Limb (tissue), 2 donors: Measurements from ENCODE around the gene COL20A1.
A peak's percentile ranks its signal among the peaks of the same experiment; 100 is the strongest.

Experiments used
- DNase-seq, 2 donors: peaks; one replicate each; pipeline ENCODE4 v3.0.0-alpha.2; 2016; ENCODE audit errors: extremely low spot score in 2 of 2

COL20A1 gene

DNA sequence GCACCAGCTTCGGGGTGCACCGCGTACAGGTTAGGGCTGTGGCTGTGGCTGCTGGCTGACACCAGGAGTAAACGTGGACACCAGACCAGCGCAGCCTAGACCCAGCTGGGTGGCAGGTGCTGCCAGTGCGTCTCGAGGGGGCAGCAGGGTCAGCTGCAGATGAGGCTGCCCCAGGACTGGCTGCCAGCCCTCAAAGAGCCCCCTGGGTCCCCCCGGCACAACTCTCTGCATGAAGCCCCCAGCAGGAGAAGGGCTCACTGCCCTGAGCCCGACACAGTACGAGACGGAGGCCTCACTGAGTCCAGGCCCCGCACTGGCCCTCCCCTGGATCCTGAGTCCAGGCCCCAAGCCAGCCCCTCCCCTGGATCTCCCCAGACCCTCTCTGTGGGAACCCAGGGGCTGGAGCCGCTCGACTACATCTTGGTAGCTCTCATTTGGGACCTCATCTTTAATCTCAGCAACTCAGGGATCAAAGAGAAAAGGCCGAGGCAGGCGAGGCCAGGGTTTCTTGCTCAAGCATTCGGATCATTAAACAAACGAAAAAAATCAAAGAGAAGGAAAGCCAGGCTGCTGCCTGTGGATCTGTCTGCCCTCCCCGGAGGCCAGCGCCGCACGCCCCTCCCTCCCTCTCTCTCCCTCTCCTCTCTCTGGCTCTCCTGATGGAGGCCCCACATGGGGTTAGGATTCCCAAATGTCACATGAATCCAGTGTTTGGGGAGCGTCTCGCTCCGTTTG is 31.8 kb upstream of the COL20A1 start:
- DNase-seq: peak in 1 of 2 donors; percentile 34

DNA sequence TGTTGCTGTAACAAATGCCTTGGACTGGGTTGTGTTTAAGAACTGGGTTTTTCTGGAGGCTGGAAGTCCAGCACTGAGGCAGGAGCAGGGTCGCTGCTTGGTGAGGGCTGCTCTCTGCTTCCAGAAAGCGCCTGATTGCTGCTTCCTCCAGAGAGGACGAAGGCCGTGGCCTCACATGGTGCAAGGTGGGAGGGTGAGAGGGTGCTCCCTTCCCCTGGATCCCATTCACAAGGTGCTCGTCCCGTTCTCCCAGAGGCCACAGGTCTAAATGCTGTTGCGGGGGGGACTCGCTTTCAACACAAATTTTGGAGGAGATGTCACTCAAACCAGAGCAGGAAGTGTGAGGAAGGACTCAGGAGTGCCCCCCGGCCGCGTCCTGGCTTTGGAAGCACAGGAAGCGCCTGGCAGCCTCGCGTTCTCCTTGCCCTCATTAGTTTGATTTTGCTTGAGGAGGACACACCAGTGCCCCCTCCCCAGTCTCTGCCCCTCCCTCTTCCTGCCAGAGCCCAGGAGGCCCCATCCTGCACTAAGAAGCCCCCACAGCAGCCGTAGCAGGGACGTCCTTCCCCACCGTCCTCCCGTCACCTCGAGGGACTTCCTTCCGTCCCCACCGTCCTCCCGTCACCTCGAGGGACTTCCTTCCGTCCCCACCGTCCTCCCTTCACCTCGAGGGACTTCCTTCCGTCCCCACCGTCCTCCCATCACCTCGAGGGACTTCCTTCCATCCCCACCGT is 31.0 kb upstream of the COL20A1 start:
- DNase-seq: no peak

DNA sequence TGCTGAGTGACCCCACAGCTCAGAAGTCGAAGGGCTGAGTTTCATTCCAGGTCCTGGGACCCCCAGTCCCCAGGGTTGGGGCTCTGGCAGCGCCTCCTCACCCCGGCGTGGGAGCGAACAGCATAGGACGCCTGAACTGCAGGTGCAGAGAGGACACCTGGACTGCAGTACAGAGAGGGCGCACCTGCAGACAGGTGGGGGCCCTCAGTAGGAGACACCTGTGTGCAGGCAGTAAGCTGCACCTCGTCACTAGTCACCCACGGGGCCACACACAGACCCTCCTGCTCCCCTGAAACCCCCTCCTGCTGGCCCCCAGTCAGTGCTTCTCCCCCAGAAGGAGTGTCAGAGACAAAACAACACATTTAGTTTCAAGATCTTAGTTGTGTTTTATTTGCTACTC is 30.1 kb upstream of the COL20A1 start:
- DNase-seq: no peak

DNA sequence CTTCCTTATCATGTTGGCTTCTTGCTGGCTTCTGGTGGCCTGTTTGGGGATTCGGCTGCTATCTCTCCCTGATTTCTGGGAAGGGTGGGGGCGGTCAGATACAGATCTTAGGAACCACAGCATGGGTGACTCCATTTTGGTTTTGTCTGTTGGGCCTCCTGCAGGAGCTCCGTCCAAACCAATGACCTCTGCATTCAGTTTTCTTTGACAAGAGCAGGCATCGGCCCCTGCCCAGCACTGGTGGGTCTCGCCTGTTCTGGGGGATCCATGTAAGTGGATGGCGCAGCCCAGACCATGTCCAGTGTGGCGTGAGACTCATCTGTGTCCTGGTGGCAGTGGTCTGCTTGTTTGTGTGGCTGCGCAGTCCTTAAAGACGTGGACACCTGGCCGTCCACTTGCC is 29.0 kb upstream of the COL20A1 start:
- no peak for DNase-seq

DNA sequence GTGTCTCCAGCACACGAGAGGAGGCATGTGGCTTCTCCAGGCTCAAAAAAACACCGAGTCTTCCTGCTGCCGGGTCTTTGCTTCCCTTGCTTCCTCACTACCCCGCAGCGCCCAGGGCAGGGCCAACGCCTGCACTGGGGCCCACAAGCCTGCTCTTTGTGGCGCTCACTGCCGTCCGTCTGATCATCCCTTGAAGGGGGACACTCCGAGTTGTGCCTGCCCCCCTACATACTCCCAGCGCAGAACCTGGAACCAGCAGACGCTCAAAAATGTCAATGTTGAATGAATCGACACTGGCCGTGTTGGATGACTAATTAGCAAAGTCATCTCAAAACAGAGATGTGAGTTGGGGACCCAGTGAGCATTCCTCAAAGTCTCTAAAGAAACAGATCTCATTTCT is 28.5 kb upstream of the COL20A1 start:
- DNase-seq: no peak

DNA sequence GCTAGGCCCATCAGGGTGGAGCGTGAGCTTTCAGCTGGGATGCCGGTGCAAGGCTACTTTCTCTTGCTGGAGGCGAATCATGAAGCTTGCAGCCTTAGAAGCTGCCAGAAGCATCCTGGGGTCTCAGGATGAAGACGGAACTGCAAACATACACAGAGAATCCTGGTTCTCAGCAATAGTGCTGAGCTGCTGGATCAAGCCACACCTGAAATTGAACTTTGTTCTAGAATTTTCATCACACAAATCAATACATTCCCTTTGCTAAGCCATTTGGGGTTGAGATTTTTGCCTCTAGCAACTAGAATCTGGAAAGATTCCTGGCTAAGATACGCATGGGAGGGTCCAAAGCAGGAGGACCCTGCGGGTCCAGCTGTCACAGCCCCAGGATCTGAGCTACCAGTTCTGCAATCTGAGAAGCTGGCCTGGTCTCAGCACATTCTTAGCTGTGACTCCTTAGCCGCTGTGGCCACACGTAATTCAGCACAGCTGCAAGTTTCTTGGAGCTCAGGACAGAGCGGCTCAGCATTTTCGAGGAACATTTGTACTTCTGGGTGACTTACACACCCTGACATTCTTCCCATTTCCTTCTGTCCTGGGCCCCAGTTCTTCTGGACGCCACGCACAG is 27.0 kb upstream of the COL20A1 start:
- DNase-seq: peak in 1 of 2 donors; percentile 61

DNA sequence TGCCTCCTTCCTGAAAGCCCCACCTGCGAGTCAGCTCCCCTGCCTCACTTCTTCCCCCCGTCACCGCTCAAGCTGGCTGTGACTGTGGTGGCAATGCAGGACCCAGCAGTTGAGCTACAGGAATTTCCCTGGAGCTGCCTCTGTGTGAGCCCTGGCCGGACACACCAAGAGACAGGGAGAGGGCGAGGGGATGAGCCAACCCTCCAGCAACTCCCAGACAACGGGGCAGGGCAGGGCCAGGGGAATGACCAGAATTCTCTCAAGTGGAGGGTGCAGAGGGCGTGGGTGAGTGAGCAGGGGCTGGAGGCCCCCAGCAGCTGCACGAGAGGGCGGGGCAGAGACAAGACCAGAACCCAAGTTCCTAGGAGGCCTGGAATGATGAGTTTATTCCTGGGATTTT is 25.3 kb upstream of the COL20A1 start:
- no peak for DNase-seq

DNA sequence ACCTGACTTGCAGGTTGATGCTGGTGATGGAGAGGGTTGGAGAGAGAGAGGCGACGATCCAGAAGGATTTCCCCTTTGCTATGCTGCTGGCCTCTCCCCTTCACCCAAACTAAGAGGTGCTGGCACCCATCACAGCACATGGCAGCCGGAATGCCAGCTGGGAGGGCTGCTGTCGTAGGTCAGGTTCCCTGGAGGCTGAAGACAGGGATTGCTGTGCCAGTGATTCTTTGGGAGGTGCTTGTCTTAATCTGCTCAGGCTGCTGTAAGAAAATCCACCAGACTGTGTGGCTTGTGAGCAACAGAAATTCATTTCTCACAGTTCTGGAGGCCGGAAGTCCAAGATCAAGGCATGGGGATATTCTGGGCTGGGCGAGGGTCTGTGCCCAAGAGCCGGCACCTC is 24.7 kb upstream of the COL20A1 start:
- no peak for DNase-seq

DNA sequence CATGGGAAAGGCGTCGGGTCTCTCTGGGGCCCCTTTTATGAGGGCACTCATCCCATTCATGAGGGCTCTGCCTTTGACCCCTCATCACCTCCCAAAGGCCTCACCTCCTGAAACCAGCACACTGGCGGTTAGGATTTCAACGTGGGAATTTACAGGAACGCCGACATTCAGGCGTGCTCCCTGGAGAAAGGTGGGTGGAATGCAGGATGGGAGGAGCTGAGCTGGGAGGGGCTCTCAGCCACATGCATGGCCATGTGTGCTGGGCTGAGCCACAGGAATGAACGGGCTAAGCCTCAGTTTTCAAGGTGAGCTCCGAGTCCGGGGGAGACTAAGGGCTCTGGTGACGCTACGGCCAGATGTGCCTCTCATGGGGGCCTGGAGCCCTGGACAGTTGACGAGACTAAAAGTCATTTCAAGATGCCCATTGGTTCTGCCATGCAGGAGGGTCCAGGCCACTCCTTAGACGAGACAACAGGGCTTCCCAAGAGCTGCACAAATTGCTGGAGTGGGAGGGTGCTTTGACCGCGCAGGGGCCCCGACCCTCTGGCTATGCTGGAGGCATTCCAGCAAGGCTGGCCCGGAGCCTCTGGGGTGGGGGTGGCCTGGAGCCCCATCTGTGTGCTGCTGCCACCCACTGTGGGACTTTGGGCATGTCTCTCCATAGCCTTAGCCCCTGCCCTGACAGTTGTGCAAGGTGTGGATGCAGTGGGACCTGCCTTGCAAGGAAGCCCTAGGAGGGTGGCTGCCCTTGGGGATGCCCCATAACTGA is 24.1 kb upstream of the COL20A1 start:
- DNase-seq: no peak

DNA sequence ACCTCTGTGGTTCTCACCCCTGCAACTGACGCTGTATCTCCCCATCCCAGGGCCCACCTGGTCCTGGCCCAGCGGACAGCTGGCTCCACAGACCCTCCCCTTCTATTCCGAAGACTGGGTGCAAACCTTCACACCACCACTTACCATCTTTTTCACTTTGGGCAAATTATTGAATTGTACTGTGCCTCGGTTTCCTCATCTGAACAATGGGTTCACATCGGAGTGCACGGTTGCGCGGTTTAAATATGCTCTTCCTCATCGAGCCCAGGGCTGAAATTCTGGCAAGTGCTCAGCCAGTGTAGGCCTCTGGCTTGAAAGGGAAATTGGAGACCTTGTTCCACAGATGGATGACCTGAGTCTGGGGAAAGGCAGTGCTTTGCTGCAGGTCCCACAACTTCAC is 23.3 kb upstream of the COL20A1 start:
- DNase-seq: no peak

DNA sequence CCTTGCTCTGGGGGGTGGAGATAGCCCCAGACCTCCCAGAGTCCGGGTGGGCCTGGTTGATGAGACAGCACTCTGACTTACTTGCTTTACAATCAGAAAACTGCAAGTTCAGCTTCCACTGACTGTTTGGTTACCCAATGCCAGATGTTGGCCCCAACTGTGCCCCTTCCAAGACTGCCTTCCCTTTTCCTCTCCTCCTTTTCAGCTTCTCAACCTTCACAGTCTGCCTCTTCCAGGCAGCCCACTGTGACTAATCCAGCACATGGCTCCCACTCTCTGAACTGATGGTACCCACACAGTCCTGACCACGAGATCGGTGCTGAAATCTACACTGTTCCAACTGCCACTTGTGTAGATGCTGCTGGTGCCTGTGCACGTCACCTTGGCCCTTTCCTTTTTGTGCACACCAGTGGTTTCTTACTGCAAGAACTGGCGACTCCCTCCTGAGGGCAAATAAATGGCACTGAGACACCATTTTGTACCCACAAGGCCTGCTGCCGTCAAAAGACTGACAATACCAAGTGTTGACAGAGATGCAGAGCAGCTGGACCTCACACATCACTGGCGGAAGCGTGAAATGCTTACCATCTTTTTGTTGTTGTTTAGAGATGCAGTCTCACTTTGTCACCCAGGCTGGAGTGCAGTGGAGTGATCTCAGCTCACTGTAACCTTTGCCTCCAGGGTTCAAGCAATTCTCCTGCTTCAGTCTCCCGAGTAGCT is 22.2 kb upstream of the COL20A1 start:
- no peak for DNase-seq

DNA sequence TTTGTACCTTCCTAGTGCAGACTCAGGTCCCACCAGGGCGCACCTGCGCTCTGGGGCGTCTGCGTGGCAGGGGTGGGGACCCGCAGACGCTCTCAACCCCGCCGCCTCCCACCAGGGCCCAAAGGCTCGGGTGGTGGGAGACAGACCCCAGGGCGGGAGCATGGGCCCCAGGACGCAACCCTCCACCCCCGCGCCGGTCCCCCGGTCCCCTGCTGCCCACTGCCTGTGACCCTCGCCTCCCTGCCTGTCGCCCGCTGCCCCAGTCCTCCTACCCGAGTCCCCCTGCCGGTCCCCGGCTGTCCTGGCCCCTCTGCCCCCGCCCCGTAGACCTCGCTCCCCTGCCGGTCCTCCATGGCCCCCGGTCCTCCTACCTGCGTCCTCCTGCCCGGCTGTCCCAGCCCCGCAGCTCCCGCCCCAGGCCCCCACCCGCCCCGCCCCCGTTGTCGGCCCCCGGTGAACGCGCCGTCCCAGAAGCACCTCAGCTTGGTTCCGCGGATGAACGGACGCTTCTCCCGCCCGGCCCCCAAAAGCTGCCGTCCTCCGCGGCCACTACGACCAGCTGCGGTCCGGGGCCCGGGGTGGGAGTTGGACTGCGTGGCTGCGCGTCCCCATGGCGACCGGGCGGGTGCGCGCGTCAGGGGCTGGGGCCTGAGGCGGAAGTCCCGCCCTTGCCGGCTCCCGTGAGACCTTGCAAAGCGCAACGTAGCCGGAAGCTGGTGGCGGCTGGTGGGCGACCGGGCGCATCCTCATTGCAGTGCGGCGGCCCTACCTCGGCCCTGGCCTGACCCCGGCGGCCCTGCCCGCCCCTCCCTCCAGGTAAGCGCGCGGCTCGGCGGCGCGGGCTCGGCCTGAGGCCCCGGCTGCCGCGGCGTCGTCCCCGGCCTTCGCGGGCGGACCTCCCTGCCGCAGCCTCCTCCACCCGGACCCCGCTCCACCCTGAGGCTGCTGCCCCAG is 20.6 kb upstream of the COL20A1 start, which contains the start of gene ARFGAP1:
Gene ARFGAP1, plus strand, starts transcription at position 709 of the 954 bp plus-strand sequence. CDS start 2,768 bp downstream, outside the sequence.
- peak; percentile 88 to 97 for DNase-seq

DNA sequence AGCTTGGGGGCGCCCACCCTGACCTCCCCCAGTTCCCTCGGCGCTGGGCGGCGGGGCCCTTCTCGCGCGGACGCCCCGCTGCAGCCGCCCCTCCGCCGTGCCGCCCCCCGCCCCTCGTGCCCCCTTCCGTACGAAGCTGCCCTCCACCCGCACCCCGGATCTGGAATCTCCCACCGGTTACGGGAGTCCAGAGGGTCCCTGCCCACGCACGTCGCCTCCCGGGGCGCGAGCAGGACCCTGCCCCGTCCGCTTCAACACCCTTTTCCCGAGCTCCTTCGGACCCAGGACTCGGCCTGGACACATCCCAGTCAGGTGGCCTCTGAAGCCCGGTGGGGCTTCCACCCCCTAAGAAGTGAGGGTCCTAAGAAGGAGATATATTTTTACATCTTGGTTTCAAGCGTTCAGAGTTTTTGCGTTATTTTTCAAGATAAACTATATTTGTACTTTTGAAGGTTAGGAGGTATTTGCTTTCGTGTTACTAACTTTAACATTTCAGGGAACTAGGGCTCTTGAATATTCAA is 19.9 kb upstream of the COL20A1 start:
- DNase-seq: no peak

DNA sequence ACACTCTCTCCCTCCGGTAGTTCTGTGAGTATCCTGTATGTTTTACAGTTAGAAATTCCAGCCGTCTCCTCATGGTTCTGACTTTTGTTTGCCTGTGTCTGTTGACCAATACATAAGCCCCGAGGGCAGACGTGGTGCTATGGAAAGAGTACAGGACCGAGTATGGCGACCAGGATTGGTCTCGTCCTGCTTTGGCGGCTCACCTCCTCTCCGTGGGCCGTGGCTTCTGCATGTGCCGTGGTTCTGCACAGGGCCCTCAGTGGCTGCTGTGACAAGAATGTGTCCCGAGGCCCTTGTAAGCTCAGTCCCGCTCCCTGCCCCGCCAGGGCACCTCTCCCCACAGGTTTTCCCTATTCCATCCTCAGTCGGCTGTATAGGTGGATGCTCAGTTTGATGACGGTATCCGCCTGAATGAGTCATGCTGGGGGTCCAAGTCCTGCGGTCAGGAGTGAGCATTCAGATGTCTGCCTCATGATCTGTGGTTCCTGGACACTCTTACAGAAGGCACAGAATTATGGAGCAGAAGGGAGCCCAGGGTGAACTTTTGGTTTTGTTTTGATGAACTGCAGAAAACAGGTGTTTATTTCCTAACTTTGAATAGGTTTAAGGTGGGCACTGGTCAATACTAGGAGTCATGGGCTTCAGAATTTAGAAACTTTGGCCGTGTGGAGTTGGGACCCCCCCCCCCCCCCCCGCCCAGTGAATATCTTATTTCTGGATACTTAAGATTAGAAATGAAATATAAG is 19.2 kb upstream of the COL20A1 start:
- no peak for DNase-seq

DNA sequence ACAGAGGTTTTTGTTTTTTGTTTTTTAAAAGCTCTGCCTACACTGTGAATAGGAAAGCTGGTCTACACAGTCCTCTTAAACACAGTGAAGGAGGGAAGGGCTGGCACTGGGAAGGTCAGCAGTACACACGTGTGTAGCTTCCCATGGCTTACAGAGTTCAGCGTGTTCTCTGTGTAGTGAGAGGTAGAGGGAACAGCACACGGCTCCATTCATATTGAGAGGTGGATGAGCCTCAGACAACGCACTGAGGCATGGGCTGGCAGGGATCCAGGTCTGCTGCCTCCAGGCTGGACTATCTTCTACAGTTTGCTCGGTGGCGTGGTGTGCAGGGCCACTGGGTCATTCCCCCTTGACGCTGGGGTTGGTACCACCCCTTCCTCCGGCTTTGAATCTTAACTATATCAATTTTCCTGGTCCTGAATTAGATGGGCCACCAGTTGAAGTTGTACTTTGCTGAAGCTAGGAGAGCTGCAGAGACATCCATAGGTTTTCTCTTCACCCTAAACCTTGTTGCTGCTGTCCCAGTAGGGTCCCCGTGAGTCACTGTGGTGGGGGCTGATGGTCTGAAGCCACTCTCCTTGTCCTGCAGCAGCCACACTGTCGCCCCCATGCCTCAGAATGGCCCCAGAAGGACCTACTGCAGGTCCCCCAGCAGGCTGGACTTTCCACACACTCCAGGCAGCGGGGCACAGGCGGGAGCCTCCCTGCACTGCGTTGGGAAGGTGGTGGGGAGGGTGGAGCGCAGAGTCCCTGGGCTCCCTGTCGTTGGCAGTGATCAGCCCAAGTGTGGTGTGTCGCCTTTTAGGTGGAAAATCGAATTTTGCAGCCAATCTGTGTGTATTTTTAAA is 18.4 kb upstream of the COL20A1 start:
- DNase-seq: no peak

DNA sequence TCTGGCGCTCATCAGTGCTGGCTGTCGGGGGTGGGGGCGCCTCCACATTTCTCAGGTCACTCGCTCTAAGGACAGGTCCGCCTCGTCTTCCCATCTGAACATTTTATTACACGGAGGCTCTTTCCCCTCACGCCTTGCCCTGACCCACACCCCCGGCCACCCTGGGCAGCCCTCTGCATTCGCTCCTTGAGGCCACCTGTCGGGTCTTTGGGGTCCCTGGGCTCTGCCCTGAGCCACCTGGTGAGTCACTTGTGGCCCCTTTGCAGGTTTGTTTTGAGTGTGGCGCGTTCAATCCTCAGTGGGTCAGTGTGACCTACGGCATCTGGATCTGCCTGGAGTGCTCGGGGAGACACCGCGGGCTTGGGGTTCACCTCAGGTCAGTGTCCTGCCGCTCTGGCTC is 17.2 kb upstream of the COL20A1 start:
- DNase-seq: no peak

DNA sequence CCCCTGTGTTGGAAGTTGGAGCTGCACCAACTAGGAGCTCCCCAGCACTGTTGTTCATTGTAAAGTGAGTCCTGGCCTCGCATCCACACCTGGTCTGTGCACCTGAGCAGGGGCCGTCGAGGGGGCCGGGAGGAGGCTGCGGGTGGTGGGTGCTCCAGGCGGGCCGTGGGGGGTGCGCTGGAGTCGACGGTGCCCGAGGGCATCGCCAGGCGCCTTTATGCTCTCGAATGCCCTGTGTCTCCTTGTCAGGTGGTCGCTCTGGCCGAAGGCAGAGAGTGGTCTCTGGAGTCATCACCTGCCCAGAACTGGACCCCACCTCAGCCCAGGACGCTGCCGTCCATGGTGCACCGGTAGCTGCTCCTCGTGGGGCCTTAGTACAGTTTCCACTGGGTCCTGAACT is 16.0 kb upstream of the COL20A1 start:
- no peak for DNase-seq
